ENCODE measurements around the gene GJA3. TPM values are rescaled to one million over a fixed set of nuclear protein-coding genes. Genes with fewer than 3 reads are reported as not detected.

Gene GJA3
- total and polyA plus RNA-seq, 2 of the 4 experiments (the other 2 are of a cell fraction) = 1.5 to 2.7 TPM

GRCh38 chr13:20198781-20199180, 37.9 kb upstream of the GJA3 start:
- Histone ChIP-seq H3K23ac (ENCODE audit: low read depth, low read length) (no peak overlapping the region), H4K8ac (ENCODE audit: low read depth in 2 of 2, low read length in 2 of 2) (no peak overlapping the region), H2AFZ (replicated peaks; ENCODE audit: low read length, poor library complexity) (no peak overlapping the region), H3K4me2 (ENCODE audit: low read depth, low read length) (no peak overlapping the region), H2BK5ac (ENCODE audit: low read depth, low read length, poor library complexity, severe bottlenecking) (no peak overlapping the region), H3K4me3 (ENCODE audit: insufficient read depth, low read depth, low read length) (no peak overlapping the region), H3K79me1 (ENCODE audit: low read depth in 1 of 2, low read length in 2 of 2) (no peaks in the 10 kb centered on the region), H3K4ac (ENCODE audit: low read depth, low read length) (no peak overlapping the region), H3K27ac (ENCODE audit: insufficient read depth, low read length) (no peak overlapping the region), H3K9me1 (ENCODE audit: insufficient read depth, low read length) (no peaks in the 10 kb centered on the region), H3K9me3 (ENCODE audit: control insufficient read depth, insufficient read depth, low read length) (peaks cover 7% of the 10 kb centered on the region), H4K91ac (ENCODE audit: insufficient read depth, low read depth, low read length) (no peak overlapping the region), H4K20me1 (ENCODE audit: insufficient read depth, low read length) (no peaks in the 10 kb centered on the region), H3K56ac (ENCODE audit: extremely low read depth, insufficient read depth, low read length) (no peak overlapping the region), H3K18ac (ENCODE audit: low read depth, low read length) (no peak overlapping the region), H2BK15ac (ENCODE audit: low read depth, low read length) (no peak overlapping the region), H3K36me3 (ENCODE audit: control insufficient read depth, insufficient read depth, low read length) (no peaks in the 10 kb centered on the region), H3K14ac (replicated peaks; ENCODE audit: low read depth, low read length) (no peak overlapping the region), H2AK5ac (ENCODE audit: low read depth, low read length) (no peak overlapping the region), H3K9ac (ENCODE audit: low read depth, low read length) (no peak overlapping the region), H3K27me3 (ENCODE audit: control insufficient read depth, insufficient read depth, low read length) (peaks cover 56% of the 10 kb centered on the region), H2AK9ac (replicated peaks; ENCODE audit: low read depth, low read length, poor library complexity) (no peak overlapping the region), H2BK20ac (ENCODE audit: low read depth, low read length) (no peak overlapping the region), H2BK120ac (ENCODE audit: low read depth, low read length) (no peak overlapping the region), H4K5ac (ENCODE audit: low read depth, low read length) (no peak overlapping the region), H3K4me1 (ENCODE audit: control insufficient read depth, insufficient read depth, low read length) (no peaks in the 10 kb centered on the region)
- intact Hi-C loops (cut with micrococcal nuclease) (loop anchor here (5.0 to 10.0 kb wide), 2 partner anchors 626 to 724 kb away; no protein-coding TSS in a partner anchor), in situ Hi-C loops (cut with MboI; ENCODE audit: low sequenced_read_pairs) (loop anchor here (25.0 kb wide), 3 partner anchors 514 to 1289 kb away; partner anchors contain the start of gene IL17D), dilution Hi-C loops (cut with HindIII; ENCODE audit: low sequenced_read_pairs, unreplicated experiment) (loop anchor here (10.0 to 25.0 kb wide), 2 partner anchors 289 to 646 kb away; no protein-coding TSS in a partner anchor)
- ChIA-PET CTCF (interaction anchor here (1.2 kb wide), 1 partner anchor 290 kb away, joined by 3 read pairs; no protein-coding TSS in a partner anchor), POLR2A (ENCODE audit: unreplicated experiment) (no interaction called here)
- no CpG with 5 or more reads among the region's 1 CpG for WGBS, 2 experiments (ENCODE audit: extremely low coverage in 2 of 2, insufficient read length in 1 of 2)
- no peak for DNase-seq
- BruUV-seq (replicated peaks) = no TSS peak
- no peak for ATAC-seq (ENCODE audit: low read depth)
- TF ChIP-seq RCOR1 (IDR thresholded peaks at IDR 0.05; ENCODE audit: insufficient replicate concordance, low read length) (no peak), FOS (IDR thresholded peaks at IDR 0.05; ENCODE audit: low read depth, low read length) (no peak), USF2 (IDR thresholded peaks at IDR 0.05; ENCODE audit: low read depth, low read length) (no peak), NFE2L2 (IDR thresholded peaks at IDR 0.05; ENCODE audit: low read depth, low read length) (no peak), MAZ (IDR thresholded peaks at IDR 0.05; ENCODE audit: borderline replicate concordance, low read depth, low read length) (no peak), ELK1 (IDR thresholded peaks at IDR 0.05; ENCODE audit: borderline replicate concordance, low read depth, low read length) (no peak), POLR2A (IDR thresholded peaks at IDR 0.05; ENCODE audit: low read depth, low read length) (no peak), MXI1 (IDR thresholded peaks at IDR 0.05; ENCODE audit: borderline replicate concordance, low read depth, low read length) (no peak), CHD1 (IDR thresholded peaks at IDR 0.05; ENCODE audit: low read depth, low read length) (no peak), MAFK (IDR thresholded peaks at IDR 0.05; ENCODE audit: low read depth, low read length) (no peak), SMC3 (IDR thresholded peaks at IDR 0.05; ENCODE audit: low read depth, low read length) (no peak), RFX5 (IDR thresholded peaks at IDR 0.05; ENCODE audit: low read depth, low read length) (no peak), RAD21 (IDR thresholded peaks at IDR 0.05; ENCODE audit: low read length) (no peak), BHLHE40 (IDR thresholded peaks at IDR 0.05; ENCODE audit: low read depth, low read length) (no peak), CEBPB (IDR thresholded peaks at IDR 0.05; ENCODE audit: low read depth, low read length) (no peak), CTCF (conservative IDR thresholded peaks at IDR 0.05; ENCODE audit: low read depth, low read length) (no peak)
